GM18909 (cell line): Measurements from ENCODE around the gene DNAJB4.
A peak's percentile ranks its signal among the peaks of the same experiment; 100 is the strongest.
"Not testable (repeated sequence)": the region's sequence is repeated elsewhere in the genome, so short reads cannot be mapped to it uniquely, and the experiment has no call there.

ENCODE experiments used
- ATAC-seq: cut with Tn5 transposase; IDR thresholded peaks from one replicate; pipeline ENCODE4 v1.9.1; 2021; ENCODE audit warnings: mild to moderate bottlenecking; ENCODE audit not compliant: unreplicated experiment, poor library complexity

Gene DNAJB4

GRCh38 chr1:78004719-78005447 lies at the start of gene DNAJB4:
TSS of gene DNAJB4 (plus strand) at chr1:78004939. CDS start at chr1:78005111, 172 bp downstream.
- ATAC-seq = peak; percentile 98

- ATAC-seq = no peak
Measured at GRCh38 chr1:77955709-77956108, 49.0 kb upstream of the DNAJB4 start.

- no peak for ATAC-seq
Measured at GRCh38 chr1:77956464-77956863, 48.3 kb upstream of the DNAJB4 start.

- no peak for ATAC-seq
Measured at GRCh38 chr1:77958391-77958790, 46.3 kb upstream of the DNAJB4 start.

GRCh38 chr1:77958850-77959249 lies 45.9 kb upstream of the DNAJB4 start:
- no peak for ATAC-seq

GRCh38 chr1:77961392-77961791 lies 43.3 kb upstream of the DNAJB4 start:
- ATAC-seq = no peak

- ATAC-seq = no peak
Measured at GRCh38 chr1:77966291-77966690, 38.4 kb upstream of the DNAJB4 start.

- no peak for ATAC-seq
Measured at GRCh38 chr1:77970192-77970591, 34.5 kb upstream of the DNAJB4 start.

GRCh38 chr1:77972080-77972479 lies 32.7 kb upstream of the DNAJB4 start:
- ATAC-seq = no peak

GRCh38 chr1:77975386-77975785 lies 29.4 kb upstream of the DNAJB4 start:
- ATAC-seq = no peak

GRCh38 chr1:77975907-77976306 lies 28.8 kb upstream of the DNAJB4 start:
- no peak for ATAC-seq

- no peak for ATAC-seq
Measured at GRCh38 chr1:77976433-77977076, 28.2 kb upstream of the DNAJB4 start.

- ATAC-seq = no peak
Measured at GRCh38 chr1:77977989-77978292, 26.8 kb upstream of the DNAJB4 start.

GRCh38 chr1:77978293-77978968 lies 26.3 kb upstream of the DNAJB4 start:
- peak; percentile 73 for ATAC-seq

GRCh38 chr1:77978969-77979876 lies 25.5 kb upstream of the DNAJB4 start, which contains the start of gene FUBP1:
TSS of gene FUBP1 (minus strand) at chr1:77979072. CDS start at chr1:77979004, 68 bp downstream.
- peak; percentile 82 for ATAC-seq

GRCh38 chr1:77983352-77983996 lies 21.3 kb upstream of the DNAJB4 start:
- ATAC-seq = not testable (repeated sequence)

- no peak for ATAC-seq
Measured at GRCh38 chr1:77983997-77984355, 20.8 kb upstream of the DNAJB4 start.

GRCh38 chr1:77984629-77985028 lies 20.1 kb upstream of the DNAJB4 start:
- ATAC-seq = no peak

- no peak for ATAC-seq
Measured at GRCh38 chr1:77986810-77987209, 17.9 kb upstream of the DNAJB4 start.

- no peak for ATAC-seq
Measured at GRCh38 chr1:77987919-77988318, 16.8 kb upstream of the DNAJB4 start.
